Fibroblast of pulmonary artery (primary cell): ENCODE results near the gene SLC37A2.
"Not testable (repeated sequence)": the region's sequence is repeated elsewhere in the genome, so short reads cannot be mapped to it uniquely, and the experiment has no call there.

ENCODE experiments used
- DNase-seq: peaks from one replicate; pipeline ENCODE4 v3.0.0-alpha.2; 2010; ENCODE audit warnings: low read depth
- H3K4me3 ChIP-seq: replicated peaks from 2 replicates; pipeline ENCODE4 v1.5.1; 2011; ENCODE audit warnings: low read depth, mild to moderate bottlenecking, control low read depth, low read length, moderate library complexity
- TF ChIP-seq, protein P1 (sequence below): IDR thresholded peaks from 2 replicates; pipeline ENCODE4 v1.5.1; 2011; ENCODE audit warnings: mild to moderate bottlenecking, control low read depth, low read length, inconsistent platforms; ENCODE audit errors: missing control alignments

Gene SLC37A2

DNA sequence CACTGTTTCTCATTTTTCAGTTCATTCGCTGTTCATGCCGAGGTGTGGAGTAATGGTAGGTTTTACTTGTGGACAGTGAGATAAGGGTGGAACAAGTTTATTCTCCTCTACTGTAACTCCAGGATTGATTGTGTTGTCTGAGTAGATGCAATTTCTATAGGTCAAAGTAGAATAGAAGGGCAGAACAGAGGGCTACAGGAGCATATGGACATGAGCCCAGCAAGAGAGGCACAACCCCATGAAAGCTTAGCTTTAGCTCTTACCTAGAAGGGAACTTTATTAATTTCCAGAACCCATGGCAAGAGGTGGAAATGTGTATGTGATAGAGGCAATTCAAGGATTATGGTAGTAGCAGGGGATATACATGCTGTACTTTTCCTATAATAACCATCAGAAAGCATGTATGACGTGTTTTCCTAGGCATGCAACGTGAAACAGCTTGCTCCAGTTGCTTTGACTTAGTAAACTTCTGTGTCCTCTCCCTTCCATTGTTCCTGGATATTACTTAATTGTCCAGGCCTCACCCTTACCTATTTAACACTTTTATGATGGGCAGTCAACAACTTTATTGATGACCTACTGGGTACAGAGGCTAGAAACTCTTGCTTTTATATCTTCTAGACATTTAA, 13.8 kb upstream of the SLC37A2 start:
- no peak overlapping the region for H3K4me3 ChIP-seq
- TF ChIP-seq, protein P1, sequence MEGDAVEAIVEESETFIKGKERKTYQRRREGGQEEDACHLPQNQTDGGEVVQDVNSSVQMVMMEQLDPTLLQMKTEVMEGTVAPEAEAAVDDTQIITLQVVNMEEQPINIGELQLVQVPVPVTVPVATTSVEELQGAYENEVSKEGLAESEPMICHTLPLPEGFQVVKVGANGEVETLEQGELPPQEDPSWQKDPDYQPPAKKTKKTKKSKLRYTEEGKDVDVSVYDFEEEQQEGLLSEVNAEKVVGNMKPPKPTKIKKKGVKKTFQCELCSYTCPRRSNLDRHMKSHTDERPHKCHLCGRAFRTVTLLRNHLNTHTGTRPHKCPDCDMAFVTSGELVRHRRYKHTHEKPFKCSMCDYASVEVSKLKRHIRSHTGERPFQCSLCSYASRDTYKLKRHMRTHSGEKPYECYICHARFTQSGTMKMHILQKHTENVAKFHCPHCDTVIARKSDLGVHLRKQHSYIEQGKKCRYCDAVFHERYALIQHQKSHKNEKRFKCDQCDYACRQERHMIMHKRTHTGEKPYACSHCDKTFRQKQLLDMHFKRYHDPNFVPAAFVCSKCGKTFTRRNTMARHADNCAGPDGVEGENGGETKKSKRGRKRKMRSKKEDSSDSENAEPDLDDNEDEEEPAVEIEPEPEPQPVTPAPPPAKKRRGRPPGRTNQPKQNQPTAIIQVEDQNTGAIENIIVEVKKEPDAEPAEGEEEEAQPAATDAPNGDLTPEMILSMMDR, result no peak
- no peak for DNase-seq

- no peak overlapping the region for H3K4me3 ChIP-seq
- no peak for DNase-seq
- TF ChIP-seq, protein P1, result no peak
Observed at GRCh38 chr11:125052047-125052446, 11.1 kb upstream of the SLC37A2 start.

- no peak for DNase-seq
- no peak overlapping the region for H3K4me3 ChIP-seq
- TF ChIP-seq, protein P1, result no peak
Observed at GRCh38 chr11:125053167-125053566, 9.9 kb upstream of the SLC37A2 start.

- TF ChIP-seq, protein P1, result no peak
- DNase-seq, result no peak
- no peak overlapping the region for H3K4me3 ChIP-seq
Observed at GRCh38 chr11:125055107-125055715, 7.9 kb upstream of the SLC37A2 start.

- H3K4me3 ChIP-seq, DNase-seq: not testable (repeated sequence)
Observed at GRCh38 chr11:125056111-125056510, 7.0 kb upstream of the SLC37A2 start.

- H3K4me3 ChIP-seq, result no peak overlapping the region
- TF ChIP-seq, protein P1, result no peak
- DNase-seq, result no peak
Observed at GRCh38 chr11:125056931-125057692, 6.0 kb upstream of the SLC37A2 start.

DNA sequence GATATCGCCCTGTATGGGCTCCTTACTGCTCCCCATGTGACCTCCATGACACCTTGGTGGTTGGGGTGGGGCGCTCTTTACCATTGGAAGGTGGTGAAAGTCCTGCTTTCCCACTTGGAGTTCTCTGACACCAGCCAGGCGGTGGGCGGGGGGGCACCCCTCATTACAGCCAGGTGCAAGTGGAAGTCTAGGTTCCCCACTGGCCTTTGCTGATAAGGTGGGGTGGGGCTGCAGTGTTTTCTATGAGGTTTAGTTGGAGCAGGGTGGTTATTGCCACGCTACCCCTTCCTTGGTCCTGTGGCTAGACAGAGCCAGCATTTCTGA, 5.5 kb upstream of the SLC37A2 start:
- TF ChIP-seq, protein P1, result no peak
- no peak overlapping the region for H3K4me3 ChIP-seq
- no peak for DNase-seq
